ENCODE results near the gene CLEC1A.

- TF ChIP-seq, protein P1, sequence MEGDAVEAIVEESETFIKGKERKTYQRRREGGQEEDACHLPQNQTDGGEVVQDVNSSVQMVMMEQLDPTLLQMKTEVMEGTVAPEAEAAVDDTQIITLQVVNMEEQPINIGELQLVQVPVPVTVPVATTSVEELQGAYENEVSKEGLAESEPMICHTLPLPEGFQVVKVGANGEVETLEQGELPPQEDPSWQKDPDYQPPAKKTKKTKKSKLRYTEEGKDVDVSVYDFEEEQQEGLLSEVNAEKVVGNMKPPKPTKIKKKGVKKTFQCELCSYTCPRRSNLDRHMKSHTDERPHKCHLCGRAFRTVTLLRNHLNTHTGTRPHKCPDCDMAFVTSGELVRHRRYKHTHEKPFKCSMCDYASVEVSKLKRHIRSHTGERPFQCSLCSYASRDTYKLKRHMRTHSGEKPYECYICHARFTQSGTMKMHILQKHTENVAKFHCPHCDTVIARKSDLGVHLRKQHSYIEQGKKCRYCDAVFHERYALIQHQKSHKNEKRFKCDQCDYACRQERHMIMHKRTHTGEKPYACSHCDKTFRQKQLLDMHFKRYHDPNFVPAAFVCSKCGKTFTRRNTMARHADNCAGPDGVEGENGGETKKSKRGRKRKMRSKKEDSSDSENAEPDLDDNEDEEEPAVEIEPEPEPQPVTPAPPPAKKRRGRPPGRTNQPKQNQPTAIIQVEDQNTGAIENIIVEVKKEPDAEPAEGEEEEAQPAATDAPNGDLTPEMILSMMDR (IDR thresholded peaks at IDR 0.05) = no peak
- TF ChIP-seq POLR2A (IDR thresholded peaks at IDR 0.05) = no peak
Observed at GRCh38 chr12:10088031-10088430, 10.8 kb downstream of the CLEC1A start.
